Ishikawa (cell line): ENCODE data around the gene GTF3C5.

Source experiments
- CEBPB ChIP-seq: IDR thresholded peaks from 2 replicates; pipeline ENCODE4 v1.6.1; 2012
- CREB1 ChIP-seq: IDR thresholded peaks from 2 replicates; pipeline ENCODE4 v1.6.1; 2012; ENCODE audit warnings: low read depth
- EGR1 ChIP-seq: IDR thresholded peaks from 2 replicates; pipeline ENCODE4 v1.6.1; 2012
- EP300 ChIP-seq: IDR thresholded peaks from 2 replicates; pipeline ENCODE4 v1.6.1; 2012; ENCODE audit warnings: borderline replicate concordance
- FOXM1 ChIP-seq: IDR thresholded peaks from 2 replicates; pipeline ENCODE4 v1.6.1; 2012; ENCODE audit warnings: low read depth, borderline replicate concordance
- MAX ChIP-seq: IDR thresholded peaks from 2 replicates; pipeline ENCODE4 v1.6.1; 2012
- NFIC ChIP-seq: IDR thresholded peaks from 2 replicates; pipeline ENCODE4 v1.6.1; 2012
- RAD21 ChIP-seq: IDR thresholded peaks from 2 replicates; pipeline ENCODE4 v1.6.1; 2012; ENCODE audit warnings: low read depth
- REST ChIP-seq: IDR thresholded peaks from 2 replicates; pipeline ENCODE4 v1.6.1; 2012; ENCODE audit warnings: low read depth, mild to moderate bottlenecking
- TAF1 ChIP-seq: IDR thresholded peaks from 2 replicates; pipeline ENCODE4 v1.6.1; 2012; ENCODE audit warnings: low read depth, mild to moderate bottlenecking
- TCF12 ChIP-seq: IDR thresholded peaks from 2 replicates; pipeline ENCODE4 v1.6.1; 2012; ENCODE audit warnings: low read depth
- TEAD4 ChIP-seq: IDR thresholded peaks from 2 replicates; pipeline ENCODE4 v1.6.1; 2012
- USF1 ChIP-seq: IDR thresholded peaks from 2 replicates; pipeline ENCODE4 v1.6.1; 2012
- YY1 ChIP-seq: IDR thresholded peaks from 2 replicates; pipeline ENCODE4 v1.6.1; 2012; ENCODE audit warnings: low read depth
- ZBTB7A ChIP-seq: IDR thresholded peaks from 2 replicates; pipeline ENCODE4 v1.6.1; 2012; ENCODE audit warnings: low read depth

The GTF3C5 gene

GRCh38 chr9:133031130-133031422, 279 bp downstream of the GTF3C5 start:
- TF ChIP-seq REST (no peak), CEBPB (no peak), ZBTB7A (no peak), YY1 (no peak), RAD21 (no peak), CREB1 (no peak), TAF1 (no peak; the same call in 1 of the 2 replicates), TEAD4 (no peak), USF1 (no peak), EP300 (no peak), FOXM1 (no peak), MAX (no peak), TCF12 (no peak), EGR1 (no peak), NFIC (no peak)

GRCh38 chr9:133031496-133031911, 707 bp downstream of the GTF3C5 start:
- TF ChIP-seq USF1: no peak
- TF ChIP-seq TAF1: no peak
- TF ChIP-seq TCF12: no peak
- no peak for TF ChIP-seq CEBPB
- TF ChIP-seq REST: no peak
- no peak for TF ChIP-seq CREB1
- no peak for TF ChIP-seq YY1
- no peak for TF ChIP-seq TEAD4
- TF ChIP-seq NFIC: no peak
- TF ChIP-seq EGR1: no peak
- TF ChIP-seq EP300: no peak
- no peak for TF ChIP-seq ZBTB7A
- no peak for TF ChIP-seq FOXM1
- TF ChIP-seq MAX: no peak

- no peak for TF ChIP-seq EP300
- TF ChIP-seq CEBPB: no peak
- no peak for TF ChIP-seq CREB1
- no peak for TF ChIP-seq EGR1
- no peak for TF ChIP-seq FOXM1
- no peak for TF ChIP-seq TCF12
- TF ChIP-seq MAX: no peak
- TF ChIP-seq RAD21: no peak
Measured at GRCh38 chr9:133032171-133032570, 1.4 kb downstream of the GTF3C5 start.

- TF ChIP-seq CEBPB (no peak), NFIC (no peak), ZBTB7A (no peak), RAD21 (no peak), FOXM1 (no peak), TCF12 (no peak), MAX (no peak), TEAD4 (no peak), EP300 (no peak), YY1 (no peak)
Measured at GRCh38 chr9:133035669-133036068, 4.9 kb downstream of the GTF3C5 start.

GRCh38 chr9:133037775-133038515, 7.1 kb downstream of the GTF3C5 start:
- TF ChIP-seq CEBPB (no peak), YY1 (no peak), MAX (no peak), FOXM1 (no peak), REST (no peak), TAF1 (no peak)
